HL-60/S4 treated with phorbol 12-myristate 13-acetate at 8.2 ng/mL for 4 days and 3 days (cell line): Measurements from ENCODE around the gene ACVR2B.
"Not testable (repeated sequence)": the region's sequence is repeated elsewhere in the genome, so short reads cannot be mapped to it uniquely, and the experiment has no call there.

Experiments
- in situ Hi-C: fragments of 300-500 bp; cut with MboI; formaldehyde crosslinking; loops from 2 replicates; pipeline ENCODE4 v1.15.0; 2022; ENCODE audit warnings: low sequenced_read_pairs

Gene ACVR2B

DNA sequence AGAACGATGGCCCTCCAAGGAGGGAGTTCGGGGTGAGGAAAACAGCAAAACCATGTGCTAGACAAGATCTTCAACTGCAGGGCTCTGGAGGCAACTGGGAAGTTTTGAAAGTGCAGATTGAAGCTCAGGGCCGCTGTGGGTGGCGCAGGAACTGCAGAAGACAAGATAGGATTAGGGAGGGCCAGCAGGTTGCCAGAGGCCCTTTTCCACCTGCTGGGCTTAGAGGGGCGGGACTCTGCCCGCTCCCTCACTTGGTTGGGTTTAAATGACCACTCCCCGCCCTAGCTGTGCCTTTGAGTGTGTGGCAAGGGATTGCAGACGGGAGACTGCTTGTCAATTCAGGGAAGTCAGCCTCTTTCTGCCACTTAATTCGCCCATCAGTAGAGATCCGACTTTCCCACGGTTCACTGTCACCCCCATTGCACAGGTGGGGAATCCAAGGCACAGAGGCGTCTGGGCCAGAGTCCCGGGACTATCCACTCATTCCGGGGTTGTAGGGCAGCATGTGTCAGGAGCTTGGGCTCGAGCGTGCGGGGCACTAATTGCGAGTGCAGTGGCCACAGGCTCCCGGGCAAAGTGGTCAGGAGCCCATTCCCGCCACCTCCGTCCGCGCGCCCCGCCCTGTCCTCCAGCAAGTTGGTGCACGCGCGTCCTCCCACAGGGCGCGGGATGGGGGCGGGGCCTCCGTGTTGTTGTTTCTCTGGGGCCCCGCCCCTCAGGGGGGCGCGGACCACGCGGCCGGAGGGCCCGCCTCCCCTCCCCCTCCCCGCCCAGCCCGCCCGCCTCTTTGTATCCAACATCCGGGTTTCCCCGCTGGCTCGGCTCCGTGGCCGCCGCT, at the start of gene ACVR2B:
Gene ACVR2B, plus strand, starts transcription at position 816 of the 838 bp plus-strand sequence. CDS start 433 bp downstream, outside the sequence.
- in situ Hi-C loops, result no loop called here

- in situ Hi-C loops, result no loop called here
Measured at GRCh38 chr3:38404286-38404685, 49.4 kb upstream of the ACVR2B start.

DNA sequence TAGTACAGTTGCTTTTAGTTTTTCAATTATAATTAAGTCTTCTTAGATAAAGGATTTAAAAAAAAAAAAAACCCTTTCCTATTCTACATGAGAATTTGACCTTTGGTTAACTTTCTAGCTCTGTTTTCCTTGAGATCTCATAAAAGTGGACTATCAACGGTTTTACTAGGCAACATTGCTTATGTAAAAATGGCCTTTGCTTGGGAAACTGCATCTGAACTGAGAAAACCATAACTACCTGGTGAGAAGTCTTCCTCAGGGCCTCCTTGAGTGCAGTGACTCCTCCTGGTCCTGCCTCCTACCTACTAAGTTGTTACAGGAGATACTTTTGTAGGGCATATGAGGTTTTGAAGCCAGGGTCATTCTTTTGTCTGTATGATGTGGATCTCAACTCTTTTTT, 42.1 kb upstream of the ACVR2B start:
- in situ Hi-C loops, result no loop called here

DNA sequence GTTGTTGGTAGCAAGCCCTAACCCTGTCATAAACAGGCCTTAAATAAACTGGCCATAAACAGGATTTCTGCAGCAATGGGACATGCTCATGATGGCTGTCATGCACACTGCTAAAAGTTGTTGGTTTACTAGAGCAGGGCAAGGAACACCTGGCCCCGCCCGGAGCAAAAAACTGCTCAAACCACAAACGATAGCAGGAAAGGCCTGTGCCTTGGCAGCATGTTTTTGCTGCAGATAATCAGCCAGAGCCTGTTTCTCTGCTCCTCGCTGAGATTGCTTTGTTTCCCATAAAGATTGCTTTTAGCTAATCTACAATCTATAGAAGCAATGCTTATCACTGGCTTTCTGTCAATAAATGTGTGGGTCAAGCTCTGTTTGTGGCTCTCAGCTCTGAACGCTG, 32.9 kb upstream of the ACVR2B start:
- in situ Hi-C loops, result not testable (repeated sequence)

DNA sequence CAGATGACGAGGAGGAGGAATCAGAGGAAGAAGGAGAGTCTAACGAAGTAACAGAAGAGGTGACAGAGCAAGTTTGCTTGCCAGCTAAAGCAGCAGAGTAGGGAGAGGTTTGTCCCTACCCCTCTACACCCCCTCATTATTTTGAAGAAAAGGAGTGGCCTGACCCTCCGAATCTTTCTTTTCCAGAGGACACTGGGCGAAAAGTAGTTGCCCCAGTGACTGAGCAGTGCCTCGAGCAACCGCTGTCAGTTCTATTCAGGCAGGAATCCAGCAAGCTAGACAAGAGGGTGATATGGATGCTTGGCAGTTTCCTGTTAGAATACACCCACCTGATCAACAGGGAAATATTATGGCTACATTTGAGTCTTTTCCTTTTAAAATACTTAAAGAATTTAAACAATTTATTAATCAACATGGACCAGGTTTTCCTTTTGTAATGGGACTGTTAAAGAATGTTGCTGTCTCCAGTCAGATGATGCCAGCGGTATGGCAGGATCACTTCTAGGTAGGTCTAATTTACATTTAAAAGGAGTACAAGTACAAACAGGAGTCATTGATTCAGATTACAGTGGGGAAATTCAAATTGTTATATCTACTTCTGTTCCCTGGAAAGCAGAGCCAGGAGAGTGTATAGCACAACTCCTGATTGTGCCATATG, 31.9 kb upstream of the ACVR2B start:
- in situ Hi-C loops, result no loop called here

DNA sequence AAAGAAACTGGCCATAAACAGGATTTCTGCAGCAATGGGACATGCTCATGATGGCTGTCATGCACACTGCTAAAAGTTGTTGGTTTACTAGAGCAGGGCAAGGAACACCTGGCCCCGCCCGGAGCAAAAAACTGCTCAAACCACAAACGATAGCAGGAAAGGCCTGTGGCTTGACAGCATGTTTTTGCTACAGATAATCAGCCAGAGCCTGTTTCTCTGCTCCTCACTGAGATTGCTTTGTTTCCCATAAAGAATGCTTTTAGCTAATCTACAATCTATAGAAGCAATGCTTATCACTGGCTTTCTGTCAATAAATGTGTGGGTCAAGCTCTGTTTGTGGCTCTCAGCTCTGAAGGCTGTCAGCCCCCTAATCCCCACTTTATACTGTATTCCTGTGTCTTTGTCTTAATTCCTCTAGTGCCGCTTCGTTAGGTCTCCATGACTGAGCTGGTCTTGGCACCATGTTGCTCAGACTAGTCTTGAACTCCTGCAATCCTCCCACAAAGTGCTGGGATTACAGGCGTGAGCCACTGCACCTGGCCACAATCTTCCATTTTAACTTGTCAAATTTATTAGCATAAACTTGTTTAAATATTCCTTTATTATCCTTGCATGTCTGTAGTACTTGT, 26.8 kb upstream of the ACVR2B start:
- in situ Hi-C loops, result not testable (repeated sequence)

DNA sequence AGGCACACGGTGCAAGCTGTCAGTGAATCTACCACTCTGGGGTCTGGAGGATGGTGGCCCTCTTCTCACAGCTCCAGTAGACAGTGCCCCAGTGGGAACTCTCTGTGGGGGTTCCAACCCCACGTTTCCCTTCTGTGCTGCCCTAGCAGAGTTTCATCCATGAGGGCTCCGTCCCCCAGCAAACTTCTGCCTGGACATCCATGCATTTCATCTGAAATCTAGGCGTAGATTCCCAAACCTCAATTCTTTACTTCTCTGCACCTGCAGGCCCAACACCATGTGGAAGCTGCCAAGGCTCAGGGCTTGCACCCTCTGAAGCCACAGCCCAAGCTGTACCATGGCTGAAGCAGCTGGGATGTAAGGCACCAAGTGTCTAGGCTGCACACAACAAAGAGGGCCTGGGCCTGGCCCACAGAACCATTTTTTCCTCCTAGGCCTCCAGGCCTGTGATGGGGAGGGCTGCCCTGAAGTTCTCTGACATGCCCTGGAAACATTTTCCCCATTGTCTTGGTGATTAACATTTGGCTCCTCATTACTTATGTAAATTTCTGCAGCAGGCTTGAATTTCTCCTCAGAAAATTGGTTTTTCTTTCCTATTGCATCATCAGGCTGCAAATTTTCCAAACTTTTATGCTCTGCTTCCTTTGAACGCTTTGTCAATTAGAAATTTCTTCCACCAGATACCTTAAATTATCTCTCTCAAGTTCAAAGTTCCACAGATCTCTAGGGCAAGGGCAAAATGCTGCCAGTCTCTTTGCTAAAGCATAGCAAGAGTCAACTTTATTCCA, 20.6 kb upstream of the ACVR2B start:
- in situ Hi-C loops, result not testable (repeated sequence)

GRCh38 chr3:38433661-38434060, 20.0 kb upstream of the ACVR2B start:
- in situ Hi-C loops, result not testable (repeated sequence)

DNA sequence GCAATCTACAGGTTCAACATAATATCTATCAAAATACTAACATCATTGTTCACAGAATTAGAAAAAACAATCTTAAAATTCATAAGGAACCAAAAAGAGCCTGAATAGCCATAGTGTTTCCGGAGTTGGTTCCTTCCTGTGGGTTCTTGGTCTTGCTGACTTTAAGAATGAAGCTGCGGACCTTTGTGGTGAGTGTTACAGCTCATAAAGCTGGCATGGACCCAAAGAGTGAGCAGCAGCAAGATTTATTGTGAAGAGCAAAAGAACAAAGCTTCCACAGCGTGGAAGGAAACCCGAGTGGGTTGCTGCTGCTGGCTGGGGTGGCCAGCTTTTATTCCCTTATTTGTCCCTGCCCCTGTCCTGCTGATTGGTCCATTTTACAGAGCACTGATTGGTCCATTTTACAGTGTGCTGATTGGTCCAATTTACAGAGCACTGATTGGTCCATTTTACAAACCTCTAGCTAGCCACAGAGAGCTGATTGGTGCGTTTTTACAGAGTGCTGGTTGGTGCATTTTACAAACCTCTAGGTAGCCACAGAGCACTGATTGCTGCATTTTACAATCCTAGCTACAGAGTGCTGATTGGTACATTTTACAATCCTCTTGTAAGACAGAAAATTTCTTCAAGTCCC, 15.1 kb upstream of the ACVR2B start:
- in situ Hi-C loops, result not testable (repeated sequence)

DNA sequence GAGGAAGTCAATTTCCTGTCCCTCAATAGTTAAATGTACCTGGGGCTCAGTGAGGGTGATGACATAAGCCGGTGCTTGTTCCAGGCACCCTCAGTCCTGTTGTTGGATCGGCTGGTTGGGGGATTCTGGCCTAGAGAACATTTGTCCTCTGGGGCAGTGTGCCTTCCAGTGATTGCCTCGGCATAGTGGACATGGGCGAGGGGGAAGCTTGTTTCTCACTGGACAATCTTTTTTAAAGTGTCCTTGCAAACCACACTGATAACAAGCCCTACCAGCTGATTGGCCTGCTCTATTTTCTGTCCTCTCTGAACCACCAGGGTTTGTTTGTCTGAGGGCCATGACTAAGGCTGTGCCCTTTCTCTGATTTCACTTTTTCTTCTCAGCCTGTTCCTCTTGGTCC, 10.5 kb upstream of the ACVR2B start:
- in situ Hi-C loops, result not testable (repeated sequence)

GRCh38 chr3:38446085-38446686, 7.5 kb upstream of the ACVR2B start:
- in situ Hi-C loops, result no loop called here

DNA sequence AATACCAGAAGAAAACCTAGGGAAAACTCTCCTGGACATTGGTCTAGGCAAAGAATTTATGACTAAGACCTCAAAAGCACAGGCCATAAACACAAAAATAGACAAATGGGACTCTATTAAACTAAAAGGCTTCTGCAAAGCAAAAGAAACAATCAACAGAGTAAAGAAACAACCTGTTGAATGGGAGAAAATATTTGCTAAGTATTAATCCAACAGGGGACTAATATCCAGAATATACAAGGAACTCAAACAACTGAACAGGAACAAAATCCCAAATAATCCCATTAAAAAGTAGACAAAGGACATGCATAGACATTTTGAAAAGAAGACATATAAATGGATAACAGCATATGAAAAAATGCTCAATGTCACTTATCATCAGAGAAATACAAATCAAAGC, 6.9 kb upstream of the ACVR2B start:
- in situ Hi-C loops, result no loop called here

DNA sequence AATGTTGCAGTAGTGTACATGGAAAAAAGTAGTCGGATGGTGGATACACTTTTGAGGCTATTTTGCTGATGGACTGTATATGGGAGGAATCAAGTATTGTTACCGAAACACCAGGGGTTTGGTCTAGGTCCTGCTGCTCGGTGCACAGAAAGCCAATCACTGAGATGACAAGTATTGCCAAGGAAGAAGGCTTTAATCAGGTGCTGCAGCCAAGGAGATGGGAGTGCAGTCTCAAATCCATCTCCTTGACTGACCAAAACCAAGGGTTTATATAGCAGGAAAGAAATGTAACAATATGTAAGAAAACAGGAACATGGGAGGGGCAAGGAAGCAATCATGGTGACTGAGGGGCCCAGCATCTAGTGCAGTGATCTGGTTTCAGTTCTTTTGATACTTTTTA, 2.8 kb upstream of the ACVR2B start:
- in situ Hi-C loops, result no loop called here

GRCh38 chr3:38453913-38454177, 155 bp downstream of the ACVR2B start:
- in situ Hi-C loops, result no loop called here

GRCh38 chr3:38454178-38454883, 641 bp downstream of the ACVR2B start:
- in situ Hi-C loops, result no loop called here

- in situ Hi-C loops, result no loop called here
Measured at GRCh38 chr3:38454884-38455638, 1.4 kb downstream of the ACVR2B start.

- in situ Hi-C loops, result no loop called here
Measured at GRCh38 chr3:38455639-38456430, 2.1 kb downstream of the ACVR2B start.
